Endothelial cell (in vitro differentiated cells): ENCODE results near the gene MYLK. TPM values are rescaled to one million over a fixed set of nuclear protein-coding genes. Genes with fewer than 3 reads are reported as not detected.

Source experiments
- DNase-seq: peaks from one replicate; pipeline ENCODE4 v3.0.0; 2021; ENCODE audit warnings: low spot score
- H3K27ac Mint-ChIP-seq: one replicate; pipeline ENCODE4 v1.8.0; 2021; ENCODE audit warnings: mixed read lengths, inconsistent platforms; ENCODE audit not compliant: unreplicated experiment
- H3K27me3 Mint-ChIP-seq: one replicate; pipeline ENCODE4 v1.8.0; 2021; ENCODE audit warnings: mild to moderate bottlenecking, moderate library complexity, mixed read lengths, inconsistent platforms; ENCODE audit not compliant: unreplicated experiment
- H3K36me3 Mint-ChIP-seq: one replicate; pipeline ENCODE4 v1.8.0; 2021; ENCODE audit warnings: mild to moderate bottlenecking, low read depth, mixed read lengths, inconsistent platforms; ENCODE audit not compliant: unreplicated experiment
- H3K4me1 Mint-ChIP-seq: one replicate; pipeline ENCODE4 v1.8.0; 2021; ENCODE audit warnings: mild to moderate bottlenecking, mixed read lengths, inconsistent platforms; ENCODE audit not compliant: unreplicated experiment
- H3K4me3 Mint-ChIP-seq: one replicate; pipeline ENCODE4 v1.8.0; 2021; ENCODE audit warnings: mild to moderate bottlenecking, mixed read lengths, inconsistent platforms; ENCODE audit not compliant: unreplicated experiment
- H3K9me3 Mint-ChIP-seq: one replicate; pipeline ENCODE4 v1.8.0; 2021; ENCODE audit warnings: mixed read lengths, inconsistent platforms; ENCODE audit not compliant: unreplicated experiment
- total RNA-seq: library from RNA; stranded (reverse); fragmentation: NEBNext Ultra II Directional; extraction: Animal tissue kit (Norgen Biotek cat#: 25700); gene quantifications from one replicate; pipeline ENCODE4 v1.2.1, GENCODE V29; 2021; ENCODE audit not compliant: unreplicated experiment
- TF ChIP-seq, protein P1 (sequence below): fragments of 200-600 bp; sonication (generic); IDR thresholded peaks from one replicate; pipeline ENCODE4 v1.5.0; 2021; ENCODE audit warnings: antibody characterized with exemption; ENCODE audit not compliant: unreplicated experiment

MYLK gene
- total RNA-seq, 1 donor from 2014 or later = 7.8 TPM

DNA sequence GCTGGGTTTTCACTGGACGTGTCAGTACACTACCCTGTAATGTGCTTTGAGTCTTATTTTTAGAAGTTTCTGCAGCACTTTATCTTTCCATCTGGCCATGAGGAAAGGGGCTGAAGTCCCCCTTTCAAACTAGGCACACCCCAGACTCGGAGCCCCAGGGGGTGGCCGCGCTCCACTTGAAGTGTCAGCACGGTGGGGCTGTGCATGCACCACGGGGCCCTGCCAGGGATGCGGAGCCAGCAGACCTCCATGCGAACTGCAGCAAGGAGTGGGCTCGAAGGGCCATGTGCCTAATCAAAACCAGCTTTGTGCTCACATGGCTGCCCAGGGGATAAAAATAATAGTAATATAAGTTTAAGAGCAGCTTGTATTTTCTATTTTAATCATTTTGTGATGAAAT is 198.4 kb downstream of the MYLK start:
- H3K9me3 Mint-ChIP-seq = no peaks in the 10 kb centered on the region
- peaks cover 37% of the 10 kb centered on the region for H3K4me1 Mint-ChIP-seq

DNA sequence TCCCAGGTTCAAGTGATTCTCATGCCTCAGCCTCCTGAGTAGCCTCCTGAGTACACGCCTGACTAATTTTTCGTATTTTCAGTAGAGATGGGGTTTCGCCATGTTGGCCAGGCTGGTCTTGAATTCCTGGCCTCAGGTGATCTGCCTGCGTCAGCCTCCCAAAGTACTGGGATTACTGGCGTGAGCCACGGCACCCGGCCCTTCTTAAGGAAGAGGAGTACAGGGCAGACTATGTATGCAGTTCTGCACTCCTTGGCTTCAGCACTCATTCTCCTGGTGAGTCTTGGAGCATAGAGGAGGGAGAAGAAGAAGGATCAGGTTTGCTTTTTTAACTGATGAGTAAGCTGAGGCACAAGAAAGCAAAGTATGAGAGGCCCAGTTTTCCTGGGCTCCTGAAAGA is 199.5 kb downstream of the MYLK start:
- H3K9me3 Mint-ChIP-seq = no peaks in the 10 kb centered on the region
- TF ChIP-seq, protein P1, sequence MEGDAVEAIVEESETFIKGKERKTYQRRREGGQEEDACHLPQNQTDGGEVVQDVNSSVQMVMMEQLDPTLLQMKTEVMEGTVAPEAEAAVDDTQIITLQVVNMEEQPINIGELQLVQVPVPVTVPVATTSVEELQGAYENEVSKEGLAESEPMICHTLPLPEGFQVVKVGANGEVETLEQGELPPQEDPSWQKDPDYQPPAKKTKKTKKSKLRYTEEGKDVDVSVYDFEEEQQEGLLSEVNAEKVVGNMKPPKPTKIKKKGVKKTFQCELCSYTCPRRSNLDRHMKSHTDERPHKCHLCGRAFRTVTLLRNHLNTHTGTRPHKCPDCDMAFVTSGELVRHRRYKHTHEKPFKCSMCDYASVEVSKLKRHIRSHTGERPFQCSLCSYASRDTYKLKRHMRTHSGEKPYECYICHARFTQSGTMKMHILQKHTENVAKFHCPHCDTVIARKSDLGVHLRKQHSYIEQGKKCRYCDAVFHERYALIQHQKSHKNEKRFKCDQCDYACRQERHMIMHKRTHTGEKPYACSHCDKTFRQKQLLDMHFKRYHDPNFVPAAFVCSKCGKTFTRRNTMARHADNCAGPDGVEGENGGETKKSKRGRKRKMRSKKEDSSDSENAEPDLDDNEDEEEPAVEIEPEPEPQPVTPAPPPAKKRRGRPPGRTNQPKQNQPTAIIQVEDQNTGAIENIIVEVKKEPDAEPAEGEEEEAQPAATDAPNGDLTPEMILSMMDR = no peak
- H3K27ac Mint-ChIP-seq = no peak overlapping the region
- H3K4me3 Mint-ChIP-seq = peak overlapping the region; percentile 65
- DNase-seq = no peak
- H3K36me3 Mint-ChIP-seq = peaks cover 8% of the 10 kb centered on the region
- peaks cover 9% of the 10 kb centered on the region for H3K27me3 Mint-ChIP-seq
- peaks cover 33% of the 10 kb centered on the region for H3K4me1 Mint-ChIP-seq

More for the DNA sequence above, 198.4 kb downstream of the MYLK start:
- peaks cover 8% of the 10 kb centered on the region for H3K27me3 Mint-ChIP-seq
- no peak overlapping the region for H3K27ac Mint-ChIP-seq
- TF ChIP-seq, protein P1 = no peak
- no peak overlapping the region for H3K4me3 Mint-ChIP-seq
- peaks cover 8% of the 10 kb centered on the region for H3K36me3 Mint-ChIP-seq
- DNase-seq = no peak

DNA sequence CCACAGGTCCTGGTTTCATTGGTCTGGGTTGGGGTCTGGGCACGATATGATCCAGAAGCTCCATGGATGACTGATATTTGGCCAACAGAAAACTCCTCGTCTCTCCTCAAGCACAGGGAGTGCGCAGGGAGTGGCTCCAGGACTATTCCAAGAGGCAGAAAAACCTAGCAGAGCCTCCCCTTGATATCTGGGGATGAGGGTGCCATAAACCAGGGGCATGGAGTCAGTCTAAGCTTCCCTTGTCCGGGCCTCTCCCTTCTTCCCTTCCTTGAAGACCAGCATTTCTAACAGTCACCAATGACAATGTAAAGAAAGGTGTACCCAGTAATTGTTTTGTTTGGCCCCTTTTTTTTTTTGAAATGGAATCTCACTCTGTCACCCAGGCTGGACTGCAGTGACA is 199.9 kb downstream of the MYLK start:
- Mint-ChIP-seq H3K27me3 (peaks cover 9% of the 10 kb centered on the region), H3K4me3 (peak overlapping the region; percentile 65), H3K4me1 (peaks cover 33% of the 10 kb centered on the region), H3K9me3 (no peaks in the 10 kb centered on the region), H3K27ac (no peak overlapping the region), H3K36me3 (peaks cover 8% of the 10 kb centered on the region)
- TF ChIP-seq, protein P1 = no peak
- no peak for DNase-seq

DNA sequence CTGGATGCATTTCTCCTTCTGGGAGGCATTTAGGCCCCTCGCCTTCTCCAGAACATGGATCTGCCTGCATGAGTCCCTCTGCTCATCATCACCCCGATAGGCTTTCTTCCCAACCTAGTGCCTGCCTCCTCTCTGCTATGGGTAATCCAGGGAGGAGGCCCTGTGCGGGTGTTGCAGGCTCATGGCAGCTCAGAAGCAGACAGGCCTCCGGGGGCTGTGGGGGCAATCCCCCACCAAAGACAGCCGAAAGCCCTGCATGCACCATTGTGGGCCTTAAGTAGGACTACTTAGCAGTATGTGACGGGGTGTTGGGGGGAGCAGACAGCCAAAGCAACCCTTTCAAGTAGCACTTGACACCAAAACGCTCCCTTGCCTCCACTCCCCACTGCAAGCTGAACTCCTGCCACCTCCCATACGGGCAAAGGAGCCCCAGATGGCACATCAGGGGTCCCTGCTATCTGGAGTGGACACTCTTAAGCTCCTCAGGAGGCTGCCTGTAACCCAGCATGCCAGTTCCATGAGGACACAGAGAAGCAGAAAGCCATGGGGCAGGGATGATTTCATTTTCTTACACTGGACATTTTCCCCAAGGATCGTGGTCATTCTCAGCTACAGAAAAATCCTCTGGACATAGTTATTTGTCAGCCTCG is 200.5 kb downstream of the MYLK start:
- H3K9me3 Mint-ChIP-seq = no peaks in the 10 kb centered on the region
- DNase-seq = no peak

More for the DNA sequence above, 200.5 kb downstream of the MYLK start:
- peaks cover 9% of the 10 kb centered on the region for H3K27me3 Mint-ChIP-seq
- peaks cover 31% of the 10 kb centered on the region for H3K4me1 Mint-ChIP-seq
- H3K4me3 Mint-ChIP-seq = no peak overlapping the region
- TF ChIP-seq, protein P1 = no peak
- H3K27ac Mint-ChIP-seq = no peak overlapping the region
- peaks cover 6% of the 10 kb centered on the region for H3K36me3 Mint-ChIP-seq
